AG09309 (cell line): ENCODE results near the gene TMEM135.
A peak's percentile ranks its signal among the peaks of the same experiment; 100 is the strongest.
"Not testable (repeated sequence)": the region's sequence is repeated elsewhere in the genome, so short reads cannot be mapped to it uniquely, and the experiment has no call there.

Source experiments
- DNase-seq: peaks from one replicate; pipeline ENCODE4 v3.0.0-alpha.2; 2010; ENCODE audit warnings: low read depth
- H3K4me3 ChIP-seq: 2 replicates; pipeline ENCODE4 v1.5.1; 2011; ENCODE audit warnings: mild to moderate bottlenecking, low read depth, low read length, moderate library complexity; ENCODE audit not compliant: control insufficient read depth
- TF ChIP-seq, protein P1 (sequence below): IDR thresholded peaks from 2 replicates; pipeline ENCODE4 v1.5.1; 2011; ENCODE audit warnings: mild to moderate bottlenecking, low read depth, low read length, inconsistent platforms; ENCODE audit not compliant: insufficient read depth, control insufficient read depth; ENCODE audit errors: missing control alignments

The TMEM135 gene

DNA sequence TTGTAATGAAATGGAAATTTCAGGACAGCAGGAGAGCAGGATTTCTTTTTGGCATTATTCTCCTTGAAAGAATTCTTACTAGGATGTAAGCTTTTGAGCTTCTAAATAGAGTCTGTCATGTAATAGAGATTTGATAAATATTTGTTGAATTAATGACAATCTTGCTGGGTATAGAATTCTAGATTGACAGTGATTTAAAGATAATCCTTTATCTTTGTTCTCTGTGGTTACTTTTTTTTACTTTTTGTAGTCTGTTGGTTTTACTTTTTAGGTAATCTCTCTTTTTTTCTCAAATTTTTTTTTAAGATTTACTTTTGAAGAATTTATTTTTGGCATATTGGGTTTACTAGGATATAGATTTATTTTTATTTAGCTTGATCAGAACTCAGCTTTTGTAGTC is 54.8 kb downstream of the TMEM135 start:
- TF ChIP-seq, protein P1, sequence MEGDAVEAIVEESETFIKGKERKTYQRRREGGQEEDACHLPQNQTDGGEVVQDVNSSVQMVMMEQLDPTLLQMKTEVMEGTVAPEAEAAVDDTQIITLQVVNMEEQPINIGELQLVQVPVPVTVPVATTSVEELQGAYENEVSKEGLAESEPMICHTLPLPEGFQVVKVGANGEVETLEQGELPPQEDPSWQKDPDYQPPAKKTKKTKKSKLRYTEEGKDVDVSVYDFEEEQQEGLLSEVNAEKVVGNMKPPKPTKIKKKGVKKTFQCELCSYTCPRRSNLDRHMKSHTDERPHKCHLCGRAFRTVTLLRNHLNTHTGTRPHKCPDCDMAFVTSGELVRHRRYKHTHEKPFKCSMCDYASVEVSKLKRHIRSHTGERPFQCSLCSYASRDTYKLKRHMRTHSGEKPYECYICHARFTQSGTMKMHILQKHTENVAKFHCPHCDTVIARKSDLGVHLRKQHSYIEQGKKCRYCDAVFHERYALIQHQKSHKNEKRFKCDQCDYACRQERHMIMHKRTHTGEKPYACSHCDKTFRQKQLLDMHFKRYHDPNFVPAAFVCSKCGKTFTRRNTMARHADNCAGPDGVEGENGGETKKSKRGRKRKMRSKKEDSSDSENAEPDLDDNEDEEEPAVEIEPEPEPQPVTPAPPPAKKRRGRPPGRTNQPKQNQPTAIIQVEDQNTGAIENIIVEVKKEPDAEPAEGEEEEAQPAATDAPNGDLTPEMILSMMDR, result no peak
- DNase-seq, result no peak
- H3K4me3 ChIP-seq, result no peak overlapping the region

DNA sequence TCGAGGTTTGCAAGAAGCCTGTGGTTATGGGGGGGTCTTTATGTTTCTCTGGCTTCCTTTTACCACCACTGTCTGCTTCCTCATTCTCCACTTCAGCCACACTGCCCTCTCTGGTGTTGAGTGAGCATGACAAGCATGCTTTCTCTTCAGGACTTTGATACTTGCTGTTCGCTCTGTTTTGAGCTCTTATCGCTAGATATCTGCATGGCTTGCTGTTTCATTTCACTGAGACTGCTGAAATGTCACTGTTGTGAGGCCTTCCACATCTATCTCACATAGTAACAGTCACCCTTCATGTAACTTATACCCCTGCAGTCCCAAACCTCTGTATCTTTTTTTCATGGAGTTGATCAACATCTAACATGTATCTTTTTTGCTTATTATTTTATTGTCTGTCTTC is 59.8 kb downstream of the TMEM135 start:
- DNase-seq, result no peak
- H3K4me3 ChIP-seq, result no peak overlapping the region
- TF ChIP-seq, protein P1, result peak; percentile 63

DNA sequence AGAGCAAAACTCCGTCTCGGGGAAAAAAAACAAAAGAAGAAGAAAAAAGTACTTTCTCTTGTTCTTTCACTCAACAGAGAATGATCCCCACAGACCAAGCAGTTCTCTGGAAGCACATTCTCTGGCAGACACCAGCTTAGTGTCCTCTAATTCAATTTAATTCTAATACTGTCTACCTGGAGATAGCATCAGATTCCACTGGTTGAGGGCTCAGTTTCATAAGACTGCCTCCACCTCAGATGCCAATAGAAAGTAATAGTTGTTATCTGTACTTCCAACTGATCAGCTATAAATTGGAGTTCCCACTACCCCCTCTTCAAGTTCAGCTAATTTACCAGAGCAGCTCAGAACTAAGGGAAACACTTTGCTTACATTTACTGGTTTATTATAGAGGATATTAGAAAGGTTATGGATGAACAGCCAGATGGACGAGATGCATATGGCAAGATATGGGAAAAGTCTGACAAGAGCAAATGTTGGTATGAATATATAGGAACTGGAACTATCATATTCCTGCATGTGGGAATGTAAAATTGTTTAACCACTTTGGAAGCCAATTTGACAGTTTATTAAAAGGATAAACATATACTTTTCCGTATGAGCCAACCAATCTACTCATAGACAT is 64.3 kb downstream of the TMEM135 start:
- no peak overlapping the region for H3K4me3 ChIP-seq
- TF ChIP-seq, protein P1, result no peak
- DNase-seq, result no peak

DNA sequence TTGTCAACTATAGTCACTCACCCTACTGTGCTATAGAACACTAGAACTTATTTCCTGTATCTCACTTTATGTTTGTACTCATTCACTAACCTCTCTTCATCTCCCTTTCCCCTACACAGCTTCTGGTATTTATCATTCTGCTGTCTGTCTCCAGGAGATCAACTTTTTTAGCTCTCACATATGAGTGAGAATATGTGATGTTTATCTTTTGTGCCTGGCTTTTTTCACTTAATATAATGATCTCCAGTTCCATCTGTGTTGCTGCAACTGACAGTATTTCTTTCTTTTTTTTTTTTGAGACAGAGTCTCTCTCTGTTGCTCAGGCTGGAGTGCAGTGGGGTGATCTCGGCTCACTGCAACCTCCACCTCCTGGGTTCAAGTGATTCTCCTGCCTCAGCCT is 68.1 kb downstream of the TMEM135 start:
- H3K4me3 ChIP-seq, DNase-seq: not testable (repeated sequence)

DNA sequence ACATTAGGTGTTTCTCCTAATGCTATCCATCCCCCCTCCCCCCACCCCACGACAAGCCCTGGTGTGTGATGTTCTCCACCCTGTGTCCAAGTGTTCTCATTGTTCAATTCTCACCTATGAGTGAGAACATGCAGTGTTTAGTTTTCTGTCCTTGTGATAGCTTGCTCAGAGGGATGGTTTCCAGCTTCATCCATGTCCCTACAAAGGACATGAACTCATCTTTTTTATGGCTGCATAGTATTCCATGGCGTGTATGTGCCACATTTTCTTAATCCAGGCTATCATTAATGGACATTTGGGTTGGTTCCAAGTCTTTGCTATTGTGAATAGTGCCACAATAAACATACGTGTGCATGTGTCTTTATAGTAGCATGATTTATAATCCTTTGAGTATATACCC is 69.6 kb downstream of the TMEM135 start:
- H3K4me3 ChIP-seq, DNase-seq: not testable (repeated sequence)

DNA sequence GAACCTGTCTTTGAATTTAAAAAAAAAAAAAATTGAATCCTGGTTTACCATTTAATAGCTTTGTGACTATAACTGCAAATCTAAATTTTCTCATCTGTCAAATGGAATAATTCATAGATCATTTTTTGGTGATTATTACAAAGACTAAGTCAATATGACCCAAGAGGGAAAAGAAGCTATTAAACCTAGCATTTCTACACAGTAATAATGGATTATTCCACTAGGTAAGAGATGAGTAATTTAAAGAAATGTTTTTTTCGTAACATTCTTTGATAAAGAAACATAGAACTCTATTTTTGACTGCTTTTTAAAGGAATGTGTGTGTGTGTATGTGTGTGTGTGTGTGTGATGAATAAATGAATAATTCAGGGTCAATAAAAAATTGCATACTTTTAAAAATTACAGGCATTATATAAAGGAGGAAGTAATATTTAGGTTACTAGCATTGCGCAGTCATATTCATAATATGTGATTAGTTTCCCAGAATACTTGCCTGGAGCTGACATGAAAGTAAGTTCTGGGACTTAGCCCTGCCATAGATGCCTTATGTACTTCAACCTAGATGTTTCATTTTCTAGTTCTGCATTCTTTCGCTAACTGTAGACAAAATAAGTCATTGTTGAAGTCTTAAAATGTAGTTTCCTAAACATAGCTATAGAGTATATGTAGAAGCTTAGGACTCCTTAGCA is 72.9 kb downstream of the TMEM135 start:
- TF ChIP-seq, protein P1, result no peak
- no peak for DNase-seq
- H3K4me3 ChIP-seq, result no peak overlapping the region

DNA sequence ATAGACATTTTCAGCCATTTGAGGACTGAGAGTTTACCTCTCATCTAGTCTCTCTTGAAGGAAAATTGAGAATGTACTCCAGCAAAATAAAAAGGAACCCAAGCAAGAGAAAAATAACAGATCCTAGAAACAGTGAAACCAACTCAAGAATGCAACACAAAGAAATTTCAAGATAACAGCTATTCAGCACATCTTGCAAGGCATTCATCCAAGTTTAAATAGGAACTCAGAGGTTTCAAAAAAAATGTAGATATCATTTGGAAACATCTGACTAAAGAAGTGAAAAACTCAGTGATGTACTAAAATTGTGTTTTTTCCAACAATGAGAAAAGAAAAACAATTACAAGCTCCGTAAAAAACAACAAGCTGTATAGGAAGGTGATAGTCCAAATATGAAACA is 76.4 kb downstream of the TMEM135 start:
- no peak overlapping the region for H3K4me3 ChIP-seq
- DNase-seq, result no peak
- TF ChIP-seq, protein P1, result no peak

DNA sequence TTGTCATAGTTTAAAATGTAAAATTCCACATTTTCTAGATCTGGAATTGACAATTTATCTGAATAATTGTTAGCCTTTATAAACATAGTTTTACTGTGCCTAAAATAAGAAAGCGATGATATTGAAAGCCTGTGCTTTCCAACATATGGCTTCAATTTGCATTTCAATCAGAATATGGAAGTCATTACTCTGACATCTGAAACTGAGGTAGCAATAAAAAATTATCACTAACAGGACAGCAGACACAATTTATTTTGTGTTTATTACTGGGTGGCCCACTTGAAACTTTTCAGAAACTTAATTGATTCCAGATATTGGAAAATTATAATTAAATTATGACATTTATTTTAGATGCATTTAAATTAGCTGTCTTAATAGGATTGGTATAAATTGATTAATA is 78.5 kb downstream of the TMEM135 start:
- H3K4me3 ChIP-seq, result no peak overlapping the region
- TF ChIP-seq, protein P1, result no peak
- DNase-seq, result no peak
